Ishikawa (cell line): Measurements from ENCODE around the gene CHST12.

ENCODE experiments used
- NFIC ChIP-seq: IDR thresholded peaks from 2 replicates; pipeline ENCODE4 v1.6.1; 2012
- RAD21 ChIP-seq: IDR thresholded peaks from 2 replicates; pipeline ENCODE4 v1.6.1; 2012; ENCODE audit warnings: low read depth
- TAF1 ChIP-seq: IDR thresholded peaks from 2 replicates; pipeline ENCODE4 v1.6.1; 2012; ENCODE audit warnings: low read depth, mild to moderate bottlenecking
- TEAD4 ChIP-seq: IDR thresholded peaks from 2 replicates; pipeline ENCODE4 v1.6.1; 2012
- TF ChIP-seq, protein P1 (sequence below): IDR thresholded peaks from 2 replicates; pipeline ENCODE4 v1.6.1; 2012; ENCODE audit warnings: low read depth, mild to moderate bottlenecking

DNA sequence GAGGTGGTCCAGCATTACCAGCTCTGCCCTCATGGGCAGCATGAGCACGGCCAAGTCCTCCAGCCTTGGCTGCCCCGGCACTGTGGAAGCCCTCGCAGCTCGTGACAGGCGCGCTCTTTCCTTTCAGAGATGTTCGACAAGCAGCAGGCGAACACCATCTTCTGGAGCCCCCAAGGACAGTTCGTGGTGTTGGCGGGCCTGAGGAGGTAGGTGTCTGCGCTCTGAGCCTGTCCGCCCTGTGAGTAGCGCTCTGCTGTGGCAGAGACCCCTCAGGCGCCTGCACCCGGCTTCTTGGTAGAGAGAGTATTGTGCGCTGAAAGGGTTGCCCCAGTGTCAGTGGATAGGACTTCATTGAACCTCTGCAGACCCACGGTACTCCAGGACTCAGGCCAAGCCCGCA, 29.0 kb upstream of the CHST12 start:
- TF ChIP-seq TEAD4 (no peak), RAD21 (no peak), TAF1 (no peak), NFIC (no peak)
- TF ChIP-seq, protein P1, sequence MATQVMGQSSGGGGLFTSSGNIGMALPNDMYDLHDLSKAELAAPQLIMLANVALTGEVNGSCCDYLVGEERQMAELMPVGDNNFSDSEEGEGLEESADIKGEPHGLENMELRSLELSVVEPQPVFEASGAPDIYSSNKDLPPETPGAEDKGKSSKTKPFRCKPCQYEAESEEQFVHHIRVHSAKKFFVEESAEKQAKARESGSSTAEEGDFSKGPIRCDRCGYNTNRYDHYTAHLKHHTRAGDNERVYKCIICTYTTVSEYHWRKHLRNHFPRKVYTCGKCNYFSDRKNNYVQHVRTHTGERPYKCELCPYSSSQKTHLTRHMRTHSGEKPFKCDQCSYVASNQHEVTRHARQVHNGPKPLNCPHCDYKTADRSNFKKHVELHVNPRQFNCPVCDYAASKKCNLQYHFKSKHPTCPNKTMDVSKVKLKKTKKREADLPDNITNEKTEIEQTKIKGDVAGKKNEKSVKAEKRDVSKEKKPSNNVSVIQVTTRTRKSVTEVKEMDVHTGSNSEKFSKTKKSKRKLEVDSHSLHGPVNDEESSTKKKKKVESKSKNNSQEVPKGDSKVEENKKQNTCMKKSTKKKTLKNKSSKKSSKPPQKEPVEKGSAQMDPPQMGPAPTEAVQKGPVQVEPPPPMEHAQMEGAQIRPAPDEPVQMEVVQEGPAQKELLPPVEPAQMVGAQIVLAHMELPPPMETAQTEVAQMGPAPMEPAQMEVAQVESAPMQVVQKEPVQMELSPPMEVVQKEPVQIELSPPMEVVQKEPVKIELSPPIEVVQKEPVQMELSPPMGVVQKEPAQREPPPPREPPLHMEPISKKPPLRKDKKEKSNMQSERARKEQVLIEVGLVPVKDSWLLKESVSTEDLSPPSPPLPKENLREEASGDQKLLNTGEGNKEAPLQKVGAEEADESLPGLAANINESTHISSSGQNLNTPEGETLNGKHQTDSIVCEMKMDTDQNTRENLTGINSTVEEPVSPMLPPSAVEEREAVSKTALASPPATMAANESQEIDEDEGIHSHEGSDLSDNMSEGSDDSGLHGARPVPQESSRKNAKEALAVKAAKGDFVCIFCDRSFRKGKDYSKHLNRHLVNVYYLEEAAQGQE, result no peak
